Suprapubic skin (tissue), 4 donors: ENCODE results near the gene LGALS1. TPM values are rescaled to one million over a fixed set of nuclear protein-coding genes. Genes with fewer than 3 reads are reported as not detected.
A peak's percentile ranks its signal among the peaks of the same experiment; 100 is the strongest.

ENCODE experiments used
- DNase-seq, 2 donors: peaks; one replicate each; pipeline ENCODE4 v3.0.0-alpha.2; 2019; ENCODE audit warnings: low spot score in 2 of 2
- H3K27ac ChIP-seq: fragments of 200-600 bp; sonication (generic); one replicate; pipeline ENCODE4 v1.5.1; 2019
- H3K27me3 ChIP-seq: fragments of 200-600 bp; sonication (generic); one replicate; pipeline ENCODE4 v1.5.1; 2019
- H3K36me3 ChIP-seq: fragments of 200-600 bp; sonication (generic); one replicate; pipeline ENCODE4 v1.5.1; 2019
- H3K4me1 ChIP-seq: fragments of 200-600 bp; sonication (generic); one replicate; pipeline ENCODE4 v1.5.1; 2019
- H3K4me3 ChIP-seq: fragments of 200-600 bp; sonication (generic); one replicate; pipeline ENCODE4 v1.5.1; 2019; ENCODE audit warnings: mild to moderate bottlenecking
- H3K9me3 ChIP-seq: fragments of 200-600 bp; sonication (generic); one replicate; pipeline ENCODE4 v1.5.1; 2019
- CTCF ChIP-seq, 2 donors: fragments of 200-600 bp in 1 of 2; fragments of 450-650 bp in 1 of 2; sonication (generic) in 1 of 2; IDR thresholded peaks; one replicate each; pipeline ENCODE4 v1.5.1; 2016 to 2019; ENCODE audit warnings: antibody characterized with exemption in 2 of 2, mild to moderate bottlenecking in 1 of 2, moderate library complexity in 1 of 2
- EP300 ChIP-seq: sonication (generic); formaldehyde crosslinking; IDR thresholded peaks from one replicate; pipeline ENCODE4 v1.6.1; 2017; ENCODE audit warnings: antibody characterized with exemption
- POLR2A ChIP-seq, 2 donors: fragments of 450-650 bp; IDR thresholded peaks; one replicate each; pipeline ENCODE4 v1.6.1; 2017; ENCODE audit warnings: antibody characterized with exemption in 2 of 2, mild to moderate bottlenecking in 2 of 2, moderate library complexity in 2 of 2
- POLR2AphosphoS5 ChIP-seq, 3 donors: sonication (generic); formaldehyde crosslinking; IDR thresholded peaks; one replicate each; pipeline ENCODE4 v1.6.1; 2017; ENCODE audit warnings: antibody characterized with exemption in 3 of 3
- WGBS: methylation state at CpG from one replicate; pipeline ENCODE4 v1.1.5; 2018; 5-methylcytosine and 5-hydroxymethylcytosine counted together
- total RNA-seq, 4 donors: library from RNA; depleted of rRNA; stranded (reverse); fragments of >200 nt; gene quantifications; one replicate each; pipeline ENCODE4 v1.1.0, GENCODE V29; 2016

LGALS1 gene
- 100 to 1,000 TPM; 138 to 277 (median 207) TPM for total RNA-seq

GRCh38 chr22:37674951-37675929, at the start of gene LGALS1:
Gene LGALS1 (plus strand): TSS chr22:37675636. CDS start chr22:37675703, 67 bp downstream.
- DNase-seq = peak; percentile 98 to 99
- peaks cover 65% of the 10 kb centered on the region for H3K4me1 ChIP-seq
- TF ChIP-seq POLR2AphosphoS5 (IDR thresholded peaks at IDR 0.05) (peak in 2 of 3 donors; percentile 36 to 69), CTCF (IDR thresholded peaks at IDR 0.05) (no peak), POLR2A (IDR thresholded peaks at IDR 0.05) (peak in 1 of 2 donors; percentile 32)
- WGBS = 21% methylated on average over 12 of the region's 34 CpGs
- H3K27ac ChIP-seq = peak within 1 kb of the TSS; percentile 80
- H3K4me3 ChIP-seq = peak within 1 kb of the TSS; percentile 52
- H3K36me3 ChIP-seq = peaks cover 4% of the 10 kb centered on the region
- no peaks in the 10 kb centered on the region for H3K27me3 ChIP-seq
- H3K9me3 ChIP-seq = no peaks in the 10 kb centered on the region

- Histone ChIP-seq H3K27ac (peak overlapping the region; percentile 53), H3K9me3 (no peaks in the 10 kb centered on the region), H3K4me3 (no peak overlapping the region), H3K4me1 (peaks cover 48% of the 10 kb centered on the region), H3K36me3 (peaks cover 40% of the 10 kb centered on the region), H3K27me3 (no peaks in the 10 kb centered on the region)
- TF ChIP-seq EP300 (no peak), POLR2A (IDR thresholded peaks at IDR 0.05) (no peak), CTCF (IDR thresholded peaks at IDR 0.05) (no peak), POLR2AphosphoS5 (IDR thresholded peaks at IDR 0.05) (no peak)
- WGBS = 60% methylated on average over 6 of the region's 14 CpGs
- peak in 1 of 2 donors; percentile 72 for DNase-seq
These were observed 49.7 kb upstream of the LGALS1 start for GRCh38 chr22:37625737-37626136.

- Histone ChIP-seq H3K4me3 (no peak overlapping the region), H3K27me3 (no peaks in the 10 kb centered on the region), H3K36me3 (peaks cover 39% of the 10 kb centered on the region), H3K9me3 (no peaks in the 10 kb centered on the region), H3K27ac (peak overlapping the region; percentile 53), H3K4me1 (peaks cover 48% of the 10 kb centered on the region)
- 21% methylated on average over 4 of the region's 11 CpGs for WGBS
- no peak for TF ChIP-seq CTCF (IDR thresholded peaks at IDR 0.05)
- no peak for TF ChIP-seq POLR2AphosphoS5 (IDR thresholded peaks at IDR 0.05)
- no peak for TF ChIP-seq POLR2A (IDR thresholded peaks at IDR 0.05)
- no peak for TF ChIP-seq EP300
- peak; percentile 80 to 89 for DNase-seq
These were observed 49.3 kb upstream of the LGALS1 start for GRCh38 chr22:37626144-37626543.

- 45% methylated on average over 12 of the region's 13 CpGs for WGBS
- no peak overlapping the region for H3K4me3 ChIP-seq
- H3K9me3 ChIP-seq = no peaks in the 10 kb centered on the region
- H3K27ac ChIP-seq = peak overlapping the region; percentile 53
- DNase-seq = peak in 1 of 2 donors; percentile 62
- peaks cover 48% of the 10 kb centered on the region for H3K4me1 ChIP-seq
- TF ChIP-seq POLR2A (IDR thresholded peaks at IDR 0.05) (no peak), POLR2AphosphoS5 (IDR thresholded peaks at IDR 0.05) (no peak)
- no peaks in the 10 kb centered on the region for H3K27me3 ChIP-seq
- peaks cover 39% of the 10 kb centered on the region for H3K36me3 ChIP-seq
These were observed 48.8 kb upstream of the LGALS1 start for GRCh38 chr22:37626556-37627075.

GRCh38 chr22:37627121-37627520, 48.3 kb upstream of the LGALS1 start:
- H3K27ac ChIP-seq = peak overlapping the region; percentile 53
- no peak for TF ChIP-seq POLR2A (IDR thresholded peaks at IDR 0.05)
- TF ChIP-seq EP300 = no peak
- no peak for TF ChIP-seq POLR2AphosphoS5 (IDR thresholded peaks at IDR 0.05)
- TF ChIP-seq CTCF (IDR thresholded peaks at IDR 0.05) = no peak
- H3K4me3 ChIP-seq = no peak overlapping the region
- H3K9me3 ChIP-seq = no peaks in the 10 kb centered on the region
- H3K27me3 ChIP-seq = no peaks in the 10 kb centered on the region
- DNase-seq = no peak
- H3K4me1 ChIP-seq = peaks cover 48% of the 10 kb centered on the region
- peaks cover 39% of the 10 kb centered on the region for H3K36me3 ChIP-seq
- 45% methylated on average over 5 of the region's 7 CpGs for WGBS
